ENCODE results near the gene GALNT16. TPM values are rescaled to one million over a fixed set of nuclear protein-coding genes. Genes with fewer than 3 reads are reported as not detected.

GALNT16 gene
- total and polyA plus RNA-seq, 8 donors = 0.53 to 2.2 (median 1.6) TPM; not detected in 1

DNA sequence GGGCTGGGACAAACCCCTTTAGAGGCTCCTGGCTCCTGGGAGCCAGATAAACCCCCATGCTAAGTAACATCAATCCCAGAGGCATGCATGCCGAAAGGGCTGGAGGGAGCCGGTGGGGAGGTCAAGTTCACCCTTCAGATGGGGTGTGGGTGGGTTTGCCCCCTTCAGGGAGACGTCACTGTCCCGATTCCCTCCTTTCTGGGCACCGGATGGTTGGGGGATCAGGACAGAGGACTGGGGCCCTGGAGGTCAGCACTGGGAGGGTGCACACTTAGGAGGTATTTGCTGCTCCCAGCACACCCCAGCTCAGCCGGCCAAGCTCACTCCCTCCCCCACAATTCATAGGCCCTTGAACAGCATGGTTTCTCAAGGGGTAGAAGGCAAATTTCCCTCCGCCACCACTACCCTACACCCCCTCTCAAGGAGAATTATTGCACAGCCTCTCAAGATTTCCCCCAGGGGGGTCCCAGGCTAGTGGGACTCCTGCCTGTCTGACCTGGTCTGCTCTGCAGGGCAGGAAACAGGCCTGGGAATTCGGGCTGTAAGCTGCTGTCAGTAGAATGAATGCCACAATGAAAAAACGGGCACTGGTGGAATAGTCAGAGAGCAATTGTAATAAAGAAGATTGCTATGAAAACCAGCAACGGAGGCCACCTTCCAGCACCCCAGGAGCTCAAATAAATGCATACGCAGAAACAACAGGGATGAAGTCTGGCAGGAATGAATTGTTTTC is 63.5 kb downstream of the GALNT16 start:
- H3K4me1 ChIP-seq = no peaks in the 10 kb centered on the region
- no peak for DNase-seq

DNA sequence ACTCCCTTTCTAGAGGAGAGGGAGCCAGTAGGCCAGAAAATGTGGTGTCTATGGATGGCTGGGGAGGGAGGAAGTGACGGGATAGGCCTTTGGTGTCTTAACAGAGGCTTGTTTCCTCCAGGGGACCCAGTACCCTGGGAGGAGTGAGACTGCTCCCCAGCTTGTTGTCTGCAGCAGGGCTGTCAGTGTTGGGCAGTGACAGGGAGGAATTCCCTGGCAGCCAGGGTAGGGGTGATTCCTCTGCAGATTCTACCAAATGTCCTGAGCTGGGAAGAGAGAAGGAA is 64.0 kb downstream of the GALNT16 start:
- TF ChIP-seq, protein P1, sequence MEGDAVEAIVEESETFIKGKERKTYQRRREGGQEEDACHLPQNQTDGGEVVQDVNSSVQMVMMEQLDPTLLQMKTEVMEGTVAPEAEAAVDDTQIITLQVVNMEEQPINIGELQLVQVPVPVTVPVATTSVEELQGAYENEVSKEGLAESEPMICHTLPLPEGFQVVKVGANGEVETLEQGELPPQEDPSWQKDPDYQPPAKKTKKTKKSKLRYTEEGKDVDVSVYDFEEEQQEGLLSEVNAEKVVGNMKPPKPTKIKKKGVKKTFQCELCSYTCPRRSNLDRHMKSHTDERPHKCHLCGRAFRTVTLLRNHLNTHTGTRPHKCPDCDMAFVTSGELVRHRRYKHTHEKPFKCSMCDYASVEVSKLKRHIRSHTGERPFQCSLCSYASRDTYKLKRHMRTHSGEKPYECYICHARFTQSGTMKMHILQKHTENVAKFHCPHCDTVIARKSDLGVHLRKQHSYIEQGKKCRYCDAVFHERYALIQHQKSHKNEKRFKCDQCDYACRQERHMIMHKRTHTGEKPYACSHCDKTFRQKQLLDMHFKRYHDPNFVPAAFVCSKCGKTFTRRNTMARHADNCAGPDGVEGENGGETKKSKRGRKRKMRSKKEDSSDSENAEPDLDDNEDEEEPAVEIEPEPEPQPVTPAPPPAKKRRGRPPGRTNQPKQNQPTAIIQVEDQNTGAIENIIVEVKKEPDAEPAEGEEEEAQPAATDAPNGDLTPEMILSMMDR (IDR thresholded peaks at IDR 0.05) = no peak
- no peak for TF ChIP-seq POLR2A (IDR thresholded peaks at IDR 0.05)
- no peak for TF ChIP-seq POLR2AphosphoS5 (IDR thresholded peaks at IDR 0.05)
- TF ChIP-seq EP300 (IDR thresholded peaks at IDR 0.05) = no peak
- H3K36me3 ChIP-seq = no peaks in the 10 kb centered on the region
- WGBS, 5 donors = 79 to 93% (median 86%) methylated on average over 1 of the region's 1 CpG
- H3K27me3 ChIP-seq = no peaks in the 10 kb centered on the region
- H3K9me3 ChIP-seq = no peaks in the 10 kb centered on the region
- H3K4me3 ChIP-seq = no peak overlapping the region
- H3K4me1 ChIP-seq = no peaks in the 10 kb centered on the region
- intact Hi-C loops (cut with DNase I; ENCODE audit: low total_unique reads) = no loop called here
- H3K27ac ChIP-seq = no peak overlapping the region
- no peak for DNase-seq

More for the DNA sequence above, 63.5 kb downstream of the GALNT16 start:
- TF ChIP-seq POLR2A (IDR thresholded peaks at IDR 0.05) = no peak
- TF ChIP-seq, protein P1 (IDR thresholded peaks at IDR 0.05) = no peak
- TF ChIP-seq POLR2AphosphoS5 (IDR thresholded peaks at IDR 0.05) = no peak
- no peak for TF ChIP-seq EP300 (IDR thresholded peaks at IDR 0.05)
- no peaks in the 10 kb centered on the region for H3K9me3 ChIP-seq
- no peaks in the 10 kb centered on the region for H3K36me3 ChIP-seq
- no peak overlapping the region for H3K4me3 ChIP-seq
- no peak overlapping the region for H3K27ac ChIP-seq
- no peaks in the 10 kb centered on the region for H3K27me3 ChIP-seq
- intact Hi-C loops (cut with DNase I; ENCODE audit: low total_unique reads) = no loop called here
- 77 to 87% (median 84%) methylated on average over 11 of the region's 11 CpGs for WGBS, 5 donors

DNA sequence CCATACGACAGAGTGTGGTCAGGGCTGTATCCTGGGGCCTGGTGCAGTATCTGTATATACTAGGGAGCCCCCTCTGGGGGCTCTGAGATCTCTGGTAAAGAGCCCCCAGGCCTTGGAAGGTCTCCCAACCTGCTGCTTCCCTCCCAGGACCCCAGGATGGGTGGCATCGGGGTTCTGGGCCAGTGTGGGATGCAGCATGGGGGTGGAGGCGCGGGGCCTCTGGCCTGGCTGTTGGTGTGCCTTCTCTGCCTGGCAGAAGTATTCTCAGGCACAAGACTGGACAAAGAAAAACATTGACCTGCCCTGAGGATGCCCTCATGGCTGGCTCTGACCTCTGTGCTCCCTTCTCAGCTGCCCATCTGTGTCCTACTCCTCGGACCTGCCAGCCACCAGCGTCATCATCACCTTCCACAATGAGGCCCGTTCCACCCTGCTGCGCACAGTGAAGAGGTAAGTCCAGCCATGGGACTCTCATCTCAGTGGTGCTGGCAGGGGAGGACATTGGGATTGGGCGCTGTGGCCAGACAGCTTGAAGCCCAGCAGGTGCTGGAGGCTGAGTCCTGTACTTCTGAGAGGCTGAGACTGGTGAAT is 64.5 kb downstream of the GALNT16 start:
- Histone ChIP-seq H3K36me3 (no peaks in the 10 kb centered on the region), H3K4me1 (no peaks in the 10 kb centered on the region), H3K27me3 (no peaks in the 10 kb centered on the region), H3K27ac (no peak overlapping the region), H3K4me3 (no peak overlapping the region), H3K9me3 (no peaks in the 10 kb centered on the region)
- WGBS, 5 donors = 94 to 98% (median 95%) methylated on average over 9 of the region's 9 CpGs
- TF ChIP-seq, protein P1 (IDR thresholded peaks at IDR 0.05) = no peak
- no peak for TF ChIP-seq POLR2AphosphoS5 (IDR thresholded peaks at IDR 0.05)
- no peak for TF ChIP-seq EP300 (IDR thresholded peaks at IDR 0.05)
- DNase-seq = no peak
- intact Hi-C loops (cut with DNase I; ENCODE audit: low total_unique reads) = no loop called here

DNA sequence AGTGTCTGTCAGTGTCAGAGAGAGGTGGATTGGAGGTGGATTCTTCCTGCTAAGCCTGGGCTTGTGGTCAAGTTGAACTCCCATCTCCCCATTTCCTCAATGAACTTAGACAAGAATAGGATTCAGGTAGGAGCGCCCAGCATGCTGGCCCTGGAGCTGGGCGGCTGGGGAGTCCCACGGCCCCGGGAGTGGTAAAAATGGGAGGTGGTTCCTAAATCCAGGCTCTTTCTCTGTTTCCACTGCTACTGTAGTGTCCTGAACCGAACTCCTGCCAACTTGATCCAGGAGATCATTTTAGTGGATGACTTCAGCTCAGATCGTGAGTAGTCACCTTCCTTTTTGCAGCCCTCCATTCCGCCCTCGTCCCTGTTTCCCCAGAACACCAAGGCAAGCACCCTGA is 65.1 kb downstream of the GALNT16 start:
- no peaks in the 10 kb centered on the region for H3K27me3 ChIP-seq
- TF ChIP-seq, protein P1 (IDR thresholded peaks at IDR 0.05) = no peak
- no peak for TF ChIP-seq EP300 (IDR thresholded peaks at IDR 0.05)
- DNase-seq = no peak
- 86 to 98% (median 92%) methylated on average over 8 of the region's 8 CpGs for WGBS, 5 donors
- H3K9me3 ChIP-seq = no peaks in the 10 kb centered on the region
- H3K27ac ChIP-seq = no peak overlapping the region
- H3K4me3 ChIP-seq = no peak overlapping the region
- intact Hi-C loops (cut with DNase I; ENCODE audit: low total_unique reads) = no loop called here
- no peaks in the 10 kb centered on the region for H3K4me1 ChIP-seq
- H3K36me3 ChIP-seq = no peaks in the 10 kb centered on the region
